Measurements from ENCODE around the gene AGBL3. TPM values are rescaled to one million over a fixed set of nuclear protein-coding genes. Genes with fewer than 3 reads are reported as not detected.

The AGBL3 gene
- polyA plus RNA-seq, 2 donors, result 0.55 to 0.62 TPM

DNA sequence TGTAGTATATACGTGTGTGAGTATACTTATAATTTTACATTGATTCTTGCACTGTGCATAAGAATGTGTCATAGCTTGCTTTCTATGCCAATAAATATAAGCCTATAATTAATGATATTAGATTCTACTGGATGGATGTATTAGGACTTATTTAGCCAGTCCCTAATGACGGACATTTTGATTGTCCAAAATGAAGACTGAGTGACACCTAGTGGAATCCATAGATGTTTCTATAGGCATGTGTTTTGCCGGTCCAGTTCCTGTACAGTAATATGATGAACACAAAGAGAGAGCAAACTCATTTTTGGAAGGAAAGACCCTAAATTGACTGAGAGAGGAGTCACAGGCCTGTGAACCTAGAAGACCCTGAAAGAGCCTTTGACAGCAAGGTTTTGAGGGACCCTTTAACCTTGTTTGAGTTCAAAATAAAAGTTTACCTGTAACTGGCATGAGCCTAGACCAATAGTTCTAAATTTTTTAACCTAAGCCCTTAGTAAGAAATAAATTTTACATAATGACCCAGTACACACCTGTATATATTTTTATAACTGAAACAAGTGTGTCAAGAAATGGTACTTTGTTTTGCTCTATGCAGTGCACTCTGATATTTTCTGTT is 42.4 kb upstream of the AGBL3 start:
- H3K4me3 ChIP-seq (ENCODE audit: low read depth in 1 of 2, low read length in 2 of 2), result no peak overlapping the region
- H3K9me3 ChIP-seq (ENCODE audit: control insufficient read depth in 2 of 2, insufficient read depth in 1 of 2, low read depth in 1 of 2, low read length in 1 of 2), result no peaks in the 10 kb centered on the region
- peaks cover 0 to 3% of the 10 kb centered on the region in 2 donors for H3K4me1 ChIP-seq (ENCODE audit: control insufficient read depth in 2 of 2, insufficient read depth in 2 of 2, low read length in 1 of 2)
- H3K27ac ChIP-seq (ENCODE audit: low read depth in 2 of 2, low read length in 1 of 2), result no peak overlapping the region
- H3K27me3 ChIP-seq (ENCODE audit: control insufficient read depth in 1 of 2, insufficient read depth in 2 of 2, low read length in 2 of 2), result no peaks in the 10 kb centered on the region
- H3K36me3 ChIP-seq (ENCODE audit: control insufficient read depth in 2 of 2, insufficient read depth in 2 of 2, low read length in 1 of 2), result no peaks in the 10 kb centered on the region
- WGBS, 2 donors, result 29 to 40% methylated on average over 3 of the region's 3 CpGs

DNA sequence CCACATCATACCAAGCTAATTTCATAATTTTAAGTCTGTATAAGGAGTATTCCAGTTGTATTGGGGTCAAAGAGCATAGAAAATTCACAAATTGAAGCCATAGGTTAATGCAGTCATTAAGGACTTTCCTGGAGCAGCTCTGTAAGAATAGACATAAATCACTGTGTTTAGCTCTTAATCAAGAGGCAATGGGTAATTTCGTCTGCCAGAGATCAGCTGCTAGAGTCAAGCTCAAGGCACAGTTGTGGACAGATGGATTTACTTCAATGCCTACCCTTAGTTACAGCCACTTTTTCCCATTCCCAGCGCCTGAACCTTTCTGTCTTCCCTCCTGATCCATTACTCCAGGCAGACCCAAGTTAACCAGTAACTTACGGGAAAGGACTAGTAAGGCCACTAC is 40.6 kb upstream of the AGBL3 start:
- Histone ChIP-seq H3K4me3 (ENCODE audit: low read depth in 1 of 2, low read length in 2 of 2) (no peak overlapping the region), H3K9me3 (ENCODE audit: control insufficient read depth in 2 of 2, insufficient read depth in 1 of 2, low read depth in 1 of 2, low read length in 1 of 2) (no peaks in the 10 kb centered on the region), H3K36me3 (ENCODE audit: control insufficient read depth in 2 of 2, insufficient read depth in 2 of 2, low read length in 1 of 2) (peaks cover 0 to 7% of the 10 kb centered on the region in 2 donors), H3K27me3 (ENCODE audit: control insufficient read depth in 1 of 2, insufficient read depth in 2 of 2, low read length in 2 of 2) (no peaks in the 10 kb centered on the region), H3K4me1 (ENCODE audit: control insufficient read depth in 2 of 2, insufficient read depth in 2 of 2, low read length in 1 of 2) (peaks cover 0 to 3% of the 10 kb centered on the region in 2 donors), H3K27ac (ENCODE audit: low read depth in 2 of 2, low read length in 1 of 2) (no peak overlapping the region)
- WGBS, 2 donors, result 75 to 77% methylated on average over 3 of the region's 3 CpGs

DNA sequence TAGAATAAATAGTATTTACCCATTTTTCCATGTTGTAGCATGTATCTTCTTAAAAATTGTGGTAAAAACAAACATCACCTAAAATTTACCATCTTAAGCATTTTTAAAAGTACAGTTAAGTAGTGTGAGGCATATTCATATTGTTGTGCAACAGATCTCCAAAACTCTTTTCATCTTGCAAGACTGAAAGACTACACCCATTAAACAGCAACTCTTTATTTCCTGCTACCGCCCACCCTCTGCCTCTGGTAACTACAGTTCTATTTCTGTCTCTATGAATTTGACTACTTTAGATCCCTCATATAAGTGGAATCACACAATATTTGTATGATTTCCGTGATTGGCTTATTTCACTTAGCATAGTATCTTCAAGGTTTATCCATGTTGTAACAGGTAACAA is 40.0 kb upstream of the AGBL3 start:
- no peak overlapping the region for H3K4me3 ChIP-seq (ENCODE audit: low read depth in 1 of 2, low read length in 2 of 2)
- H3K27ac ChIP-seq (ENCODE audit: low read depth in 2 of 2, low read length in 1 of 2), result no peak overlapping the region
- no peaks in the 10 kb centered on the region for H3K27me3 ChIP-seq (ENCODE audit: control insufficient read depth in 1 of 2, insufficient read depth in 2 of 2, low read length in 2 of 2)
- peaks cover 0 to 3% of the 10 kb centered on the region in 2 donors for H3K4me1 ChIP-seq (ENCODE audit: control insufficient read depth in 2 of 2, insufficient read depth in 2 of 2, low read length in 1 of 2)
- 80 to 82% methylated on average over 2 of the region's 2 CpGs for WGBS, 2 donors
- H3K36me3 ChIP-seq (ENCODE audit: control insufficient read depth in 2 of 2, insufficient read depth in 2 of 2, low read length in 1 of 2), result peaks cover 0 to 9% of the 10 kb centered on the region in 2 donors
- H3K9me3 ChIP-seq (ENCODE audit: control insufficient read depth in 2 of 2, insufficient read depth in 1 of 2, low read depth in 1 of 2, low read length in 1 of 2), result no peaks in the 10 kb centered on the region

DNA sequence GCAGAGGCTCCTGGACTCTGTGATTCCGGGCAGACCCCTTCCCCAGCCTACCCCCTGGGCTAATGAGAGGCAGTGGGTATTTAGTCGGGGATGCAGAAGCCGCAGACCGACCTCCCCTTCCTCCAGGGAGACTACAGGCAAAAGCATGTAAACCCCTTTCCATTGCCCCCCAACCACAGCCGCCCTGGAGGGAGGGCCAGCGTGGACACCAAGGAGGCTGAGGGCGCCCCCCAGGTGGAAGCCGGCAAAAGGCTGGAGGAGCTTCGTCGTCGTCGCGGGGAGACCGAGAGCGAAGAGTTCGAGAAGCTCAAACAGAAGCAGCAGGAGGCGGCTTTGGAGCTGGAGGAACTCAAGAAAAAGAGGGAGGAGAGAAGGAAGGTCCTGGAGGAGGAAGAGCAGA is 39.0 kb upstream of the AGBL3 start:
- H3K36me3 ChIP-seq (ENCODE audit: control insufficient read depth in 2 of 2, insufficient read depth in 2 of 2, low read length in 1 of 2), result peaks cover 0 to 9% of the 10 kb centered on the region in 2 donors
- no peak overlapping the region for H3K27ac ChIP-seq (ENCODE audit: low read depth in 2 of 2, low read length in 1 of 2)
- no peak overlapping the region for H3K4me3 ChIP-seq (ENCODE audit: low read depth in 1 of 2, low read length in 2 of 2)
- WGBS, 2 donors, result 95 to 98% methylated on average over 17 of the region's 17 CpGs
- H3K9me3 ChIP-seq (ENCODE audit: control insufficient read depth in 2 of 2, insufficient read depth in 1 of 2, low read depth in 1 of 2, low read length in 1 of 2), result no peaks in the 10 kb centered on the region
- no peaks in the 10 kb centered on the region for H3K27me3 ChIP-seq (ENCODE audit: control insufficient read depth in 1 of 2, insufficient read depth in 2 of 2, low read length in 2 of 2)
- no peaks in the 10 kb centered on the region for H3K4me1 ChIP-seq (ENCODE audit: control insufficient read depth in 2 of 2, insufficient read depth in 2 of 2, low read length in 1 of 2)

DNA sequence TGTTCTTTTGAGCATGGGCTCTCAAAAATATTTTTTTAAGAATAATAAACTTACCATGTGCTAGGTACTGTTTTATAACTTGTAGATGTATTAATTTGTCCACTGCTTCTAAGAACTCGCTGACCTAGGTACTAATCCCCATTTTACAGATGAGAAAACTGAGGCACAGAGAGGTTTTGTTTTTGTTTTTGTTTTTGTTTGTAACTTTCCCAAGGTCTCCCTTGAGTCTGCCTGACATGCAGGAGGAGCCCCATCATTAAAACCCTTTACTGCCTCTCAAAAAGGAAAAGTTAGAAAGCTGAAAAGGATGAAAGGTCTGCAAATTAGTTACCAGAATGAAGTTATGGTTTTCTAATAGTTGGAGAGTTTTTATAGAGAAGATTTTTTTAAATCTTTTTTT is 38.5 kb upstream of the AGBL3 start:
- Histone ChIP-seq H3K4me1 (ENCODE audit: control insufficient read depth in 2 of 2, insufficient read depth in 2 of 2, low read length in 1 of 2) (no peaks in the 10 kb centered on the region), H3K27ac (ENCODE audit: low read depth in 2 of 2, low read length in 1 of 2) (no peak overlapping the region), H3K27me3 (ENCODE audit: control insufficient read depth in 1 of 2, insufficient read depth in 2 of 2, low read length in 2 of 2) (no peaks in the 10 kb centered on the region), H3K4me3 (ENCODE audit: low read depth in 1 of 2, low read length in 2 of 2) (no peak overlapping the region), H3K36me3 (ENCODE audit: control insufficient read depth in 2 of 2, insufficient read depth in 2 of 2, low read length in 1 of 2) (peaks cover 0 to 9% of the 10 kb centered on the region in 2 donors), H3K9me3 (ENCODE audit: control insufficient read depth in 2 of 2, insufficient read depth in 1 of 2, low read depth in 1 of 2, low read length in 1 of 2) (no peaks in the 10 kb centered on the region)
- 88 to 94% methylated on average over 1 of the region's 1 CpG for WGBS, 2 donors

DNA sequence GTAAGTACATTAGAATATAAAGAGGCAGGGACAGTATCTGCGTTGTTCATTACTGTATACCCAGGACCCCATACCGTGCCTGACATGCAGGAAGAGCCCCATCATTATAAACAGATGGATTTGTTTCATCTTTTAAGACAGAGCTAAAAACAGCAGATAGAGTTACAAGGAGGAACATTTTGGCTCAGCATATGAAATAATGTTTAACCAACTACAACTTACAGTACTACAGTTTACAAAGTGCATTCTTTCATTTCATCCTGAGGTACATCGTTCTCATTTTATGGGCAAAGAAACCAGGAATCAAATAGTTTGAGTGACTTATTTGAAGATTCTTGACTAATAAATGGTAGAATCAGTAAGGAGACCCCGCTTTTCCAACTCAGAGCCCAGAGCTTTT is 38.1 kb upstream of the AGBL3 start:
- H3K27me3 ChIP-seq (ENCODE audit: control insufficient read depth in 1 of 2, insufficient read depth in 2 of 2, low read length in 2 of 2), result no peaks in the 10 kb centered on the region
- 79 to 86% methylated on average over 4 of the region's 4 CpGs for WGBS, 2 donors
- H3K4me3 ChIP-seq (ENCODE audit: low read depth in 1 of 2, low read length in 2 of 2), result no peak overlapping the region
- no peaks in the 10 kb centered on the region for H3K9me3 ChIP-seq (ENCODE audit: control insufficient read depth in 2 of 2, insufficient read depth in 1 of 2, low read depth in 1 of 2, low read length in 1 of 2)
- no peak overlapping the region for H3K27ac ChIP-seq (ENCODE audit: low read depth in 2 of 2, low read length in 1 of 2)
- peaks cover 0 to 9% of the 10 kb centered on the region in 2 donors for H3K36me3 ChIP-seq (ENCODE audit: control insufficient read depth in 2 of 2, insufficient read depth in 2 of 2, low read length in 1 of 2)
- no peaks in the 10 kb centered on the region for H3K4me1 ChIP-seq (ENCODE audit: control insufficient read depth in 2 of 2, insufficient read depth in 2 of 2, low read length in 1 of 2)

DNA sequence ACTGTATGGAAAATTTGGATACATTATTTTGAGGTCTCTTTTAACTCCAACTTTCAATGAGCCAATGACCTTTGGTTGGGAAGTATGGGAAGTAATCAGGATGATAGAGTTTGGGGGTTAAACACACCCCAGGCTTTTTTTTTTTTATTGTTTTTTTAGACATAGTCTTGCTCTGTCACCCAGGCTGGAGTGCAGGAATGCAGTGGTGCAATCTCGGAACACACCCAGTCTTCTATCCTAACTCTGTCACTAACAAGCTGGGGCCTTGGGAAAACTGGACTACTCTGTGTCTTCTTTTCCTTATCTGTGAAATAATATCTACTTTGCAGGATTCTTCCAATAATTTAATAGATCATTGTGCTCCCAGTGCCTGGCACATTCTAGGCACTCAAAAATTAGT is 37.6 kb upstream of the AGBL3 start:
- Histone ChIP-seq H3K4me1 (ENCODE audit: control insufficient read depth in 2 of 2, insufficient read depth in 2 of 2, low read length in 1 of 2) (no peaks in the 10 kb centered on the region), H3K4me3 (ENCODE audit: low read depth in 1 of 2, low read length in 2 of 2) (no peak overlapping the region), H3K36me3 (ENCODE audit: control insufficient read depth in 2 of 2, insufficient read depth in 2 of 2, low read length in 1 of 2) (peaks cover 0 to 9% of the 10 kb centered on the region in 2 donors), H3K27me3 (ENCODE audit: control insufficient read depth in 1 of 2, insufficient read depth in 2 of 2, low read length in 2 of 2) (no peaks in the 10 kb centered on the region), H3K9me3 (ENCODE audit: control insufficient read depth in 2 of 2, insufficient read depth in 1 of 2, low read depth in 1 of 2, low read length in 1 of 2) (no peaks in the 10 kb centered on the region), H3K27ac (ENCODE audit: low read depth in 2 of 2, low read length in 1 of 2) (no peak overlapping the region)
- WGBS, 2 donors, result 80 to 83% methylated on average over 1 of the region's 1 CpG

DNA sequence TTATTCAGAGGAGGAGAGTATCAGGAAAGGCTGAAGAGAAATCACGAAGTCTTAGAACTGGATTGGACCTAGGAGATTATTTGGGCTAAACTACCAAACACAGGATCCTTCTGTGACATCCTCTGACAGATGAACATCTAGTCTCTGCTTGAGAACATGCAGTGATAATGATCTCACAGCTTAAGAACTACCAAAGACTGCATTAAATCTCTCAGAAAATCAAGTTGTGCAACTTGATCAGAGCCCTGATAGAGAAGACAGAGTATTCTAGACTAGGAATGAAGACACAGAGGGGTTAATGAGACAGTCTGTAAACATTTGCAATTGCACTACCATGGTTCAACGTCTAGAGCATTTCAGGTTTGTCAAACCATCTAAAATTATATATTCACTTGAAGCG is 37.1 kb upstream of the AGBL3 start:
- H3K27me3 ChIP-seq (ENCODE audit: control insufficient read depth in 1 of 2, insufficient read depth in 2 of 2, low read length in 2 of 2), result no peaks in the 10 kb centered on the region
- H3K4me1 ChIP-seq (ENCODE audit: control insufficient read depth in 2 of 2, insufficient read depth in 2 of 2, low read length in 1 of 2), result no peaks in the 10 kb centered on the region
- 71 to 75% methylated on average over 3 of the region's 3 CpGs for WGBS, 2 donors
- no peaks in the 10 kb centered on the region for H3K9me3 ChIP-seq (ENCODE audit: control insufficient read depth in 2 of 2, insufficient read depth in 1 of 2, low read depth in 1 of 2, low read length in 1 of 2)
- H3K4me3 ChIP-seq (ENCODE audit: low read depth in 1 of 2, low read length in 2 of 2), result no peak overlapping the region
- peaks cover 0 to 9% of the 10 kb centered on the region in 2 donors for H3K36me3 ChIP-seq (ENCODE audit: control insufficient read depth in 2 of 2, insufficient read depth in 2 of 2, low read length in 1 of 2)
- no peak overlapping the region for H3K27ac ChIP-seq (ENCODE audit: low read depth in 2 of 2, low read length in 1 of 2)

DNA sequence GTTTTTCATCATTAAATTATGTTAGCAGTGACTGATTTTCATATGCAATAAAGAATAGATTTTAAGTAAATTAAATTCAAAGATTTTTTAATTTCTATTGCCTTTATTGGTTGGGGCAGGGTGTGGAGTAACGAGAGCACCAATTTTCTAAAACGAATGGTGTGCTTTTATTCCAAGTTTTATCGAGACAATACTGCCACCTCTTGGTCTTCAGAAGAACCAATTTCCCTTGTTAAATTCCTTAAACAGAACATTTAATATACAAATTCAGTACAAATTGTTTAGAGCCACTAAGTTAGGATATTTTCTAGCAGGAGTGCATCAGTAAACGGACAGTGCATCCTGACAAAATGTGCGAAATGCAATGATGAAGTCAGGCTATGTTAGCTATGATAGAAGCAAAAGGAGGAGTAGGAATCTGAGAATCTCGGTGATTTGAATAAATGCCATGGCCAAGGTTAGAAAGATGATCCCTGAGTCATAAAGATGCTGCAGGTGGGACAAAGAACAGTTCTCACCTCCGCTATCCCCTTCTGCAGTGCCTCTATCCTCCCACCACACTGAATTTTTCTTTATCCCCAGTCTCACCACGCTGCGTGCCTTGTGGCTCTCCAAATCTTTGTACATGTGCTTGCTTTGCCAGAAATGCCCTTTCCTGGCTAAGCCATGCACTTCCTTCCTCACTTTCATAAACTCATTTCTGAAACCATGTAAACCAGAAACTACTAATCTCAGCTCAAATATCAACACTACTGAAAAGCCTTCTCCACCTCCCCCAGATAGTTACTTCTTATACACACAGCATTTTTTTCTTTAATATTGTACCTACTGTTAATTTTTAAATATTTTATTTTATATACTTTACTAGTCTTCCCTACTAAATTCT is 31.9 kb upstream of the AGBL3 start:
- WGBS, 2 donors, result 49 to 50% methylated on average over 9 of the region's 9 CpGs
- Histone ChIP-seq H3K4me3 (ENCODE audit: low read depth in 1 of 2, low read length in 2 of 2) (no peak overlapping the region), H3K9me3 (ENCODE audit: control insufficient read depth in 2 of 2, insufficient read depth in 1 of 2, low read depth in 1 of 2, low read length in 1 of 2) (no peaks in the 10 kb centered on the region), H3K36me3 (ENCODE audit: control insufficient read depth in 2 of 2, insufficient read depth in 2 of 2, low read length in 1 of 2) (peaks cover 0 to 9% of the 10 kb centered on the region in 2 donors), H3K4me1 (ENCODE audit: control insufficient read depth in 2 of 2, insufficient read depth in 2 of 2, low read length in 1 of 2) (peaks cover 0 to 2% of the 10 kb centered on the region in 2 donors), H3K27ac (ENCODE audit: low read depth in 2 of 2, low read length in 1 of 2) (no peak overlapping the region), H3K27me3 (ENCODE audit: control insufficient read depth in 1 of 2, insufficient read depth in 2 of 2, low read length in 2 of 2) (no peaks in the 10 kb centered on the region)

All from esophagus (tissue), 2 donors.